ENCODE data around the gene PRPH2.
"Not testable (repeated sequence)": the region's sequence is repeated elsewhere in the genome, so short reads cannot be mapped to it uniquely, and the experiment has no call there.

The PRPH2 gene

GRCh38 chr6:42742116-42742894, 19.9 kb upstream of the PRPH2 start:
- DNase-seq (ENCODE audit: extremely low read depth in 1 of 2, low read depth in 1 of 2): no peak

GRCh38 chr6:42740725-42741124, 18.3 kb upstream of the PRPH2 start:
- no peak for DNase-seq (ENCODE audit: extremely low read depth in 1 of 2, low read depth in 1 of 2)

- DNase-seq (ENCODE audit: extremely low read depth in 1 of 2, low read depth in 1 of 2): no peak
These were observed 13.6 kb upstream of the PRPH2 start for GRCh38 chr6:42735976-42736375.

GRCh38 chr6:42733867-42734481, 11.6 kb upstream of the PRPH2 start:
- DNase-seq (ENCODE audit: extremely low read depth in 1 of 2, low read depth in 1 of 2): not testable (repeated sequence)

- DNase-seq (ENCODE audit: extremely low read depth in 1 of 2, low read depth in 1 of 2): no peak
These were observed 7.3 kb upstream of the PRPH2 start for GRCh38 chr6:42729731-42730130.

GRCh38 chr6:42727627-42728026, 5.2 kb upstream of the PRPH2 start:
- no peak for DNase-seq (ENCODE audit: extremely low read depth in 1 of 2, low read depth in 1 of 2)

- DNase-seq (ENCODE audit: extremely low read depth in 1 of 2, low read depth in 1 of 2): no peak
These were observed 4.8 kb upstream of the PRPH2 start for GRCh38 chr6:42727087-42727611.

- DNase-seq (ENCODE audit: extremely low read depth in 1 of 2, low read depth in 1 of 2): peak; percentile 24 to 52
These were observed 4.2 kb upstream of the PRPH2 start for GRCh38 chr6:42726485-42727086.

GRCh38 chr6:42726026-42726425, 3.6 kb upstream of the PRPH2 start:
- DNase-seq (ENCODE audit: extremely low read depth in 1 of 2, low read depth in 1 of 2): no peak

GRCh38 chr6:42724825-42725224, 2.4 kb upstream of the PRPH2 start:
- no peak for DNase-seq (ENCODE audit: extremely low read depth in 1 of 2, low read depth in 1 of 2)

GRCh38 chr6:42720739-42721138, 1.7 kb downstream of the PRPH2 start:
- DNase-seq (ENCODE audit: extremely low read depth in 1 of 2, low read depth in 1 of 2): no peak

- no peak for DNase-seq (ENCODE audit: extremely low read depth in 1 of 2, low read depth in 1 of 2)
These were observed 6.5 kb downstream of the PRPH2 start for GRCh38 chr6:42715871-42716270.

- DNase-seq (ENCODE audit: extremely low read depth in 1 of 2, low read depth in 1 of 2): no peak
These were observed 8.2 kb downstream of the PRPH2 start for GRCh38 chr6:42714098-42714761.

- no peak for DNase-seq (ENCODE audit: extremely low read depth in 1 of 2, low read depth in 1 of 2)
These were observed 10.5 kb downstream of the PRPH2 start for GRCh38 chr6:42711930-42712329.

GRCh38 chr6:42710316-42710715, 12.1 kb downstream of the PRPH2 start:
- DNase-seq (ENCODE audit: extremely low read depth in 1 of 2, low read depth in 1 of 2): no peak

GRCh38 chr6:42709871-42710270, 12.5 kb downstream of the PRPH2 start:
- no peak for DNase-seq (ENCODE audit: extremely low read depth in 1 of 2, low read depth in 1 of 2)

GRCh38 chr6:42708096-42708495, 14.3 kb downstream of the PRPH2 start:
- DNase-seq (ENCODE audit: extremely low read depth in 1 of 2, low read depth in 1 of 2): no peak

- no peak for DNase-seq (ENCODE audit: extremely low read depth in 1 of 2, low read depth in 1 of 2)
These were observed 14.8 kb downstream of the PRPH2 start for GRCh38 chr6:42707595-42707994.

- no peak for DNase-seq (ENCODE audit: extremely low read depth in 1 of 2, low read depth in 1 of 2)
These were observed 17.4 kb downstream of the PRPH2 start for GRCh38 chr6:42704937-42705374.

GRCh38 chr6:42704251-42704936, 18.0 kb downstream of the PRPH2 start:
- no peak for DNase-seq (ENCODE audit: extremely low read depth in 1 of 2, low read depth in 1 of 2)

GRCh38 chr6:42702786-42703185, 19.6 kb downstream of the PRPH2 start:
- DNase-seq (ENCODE audit: extremely low read depth in 1 of 2, low read depth in 1 of 2): not testable (repeated sequence)
